ENCODE data around the gene BHLHE23. TPM values are rescaled to one million over a fixed set of nuclear protein-coding genes. Genes with fewer than 3 reads are reported as not detected.

Gene BHLHE23
- total RNA-seq, 1 experiment from 2014 or later, result not detected

- intact Hi-C loops (cut with micrococcal nuclease), result no loop called here
- DNase-seq (ENCODE audit: low read depth, low spot score) (no peak), ATAC-seq (no peak)
- no peaks in the 10 kb centered on the region for H3K9me3 ChIP-seq (ENCODE audit: control insufficient read depth in 1 of 2, insufficient read depth in 1 of 2, low read depth in 1 of 2, low read length in 2 of 2)
- peaks cover 0 to 8% of the 10 kb centered on the region in 2 experiments; a peak in 1 of 4 replicates for H3K36me3 ChIP-seq (ENCODE audit: control insufficient read depth in 1 of 2, insufficient read depth in 2 of 2, low read length in 2 of 2)
- no peak overlapping the region for H3K9ac ChIP-seq (ENCODE audit: low read length)
- H3K4me2 ChIP-seq (ENCODE audit: low read length), result no peak overlapping the region
- ChIA-PET CTCF (no interaction called here), RAD21 (ENCODE audit: low non-redundant PET in 1 of 2, low total read pairs in 2 of 2, uncharacterized antibody in 2 of 2, unreplicated experiment in 2 of 2) (no interaction called here), POLR2A (no interaction called here)
- H3K79me2 ChIP-seq (ENCODE audit: insufficient read depth, low read length), result no peaks in the 10 kb centered on the region
- H3K27me3 ChIP-seq (ENCODE audit: insufficient read depth, low read length), result no peaks in the 10 kb centered on the region
- TF ChIP-seq REST (IDR thresholded peaks at IDR 0.05; ENCODE audit: low read depth), result no peak
- TF ChIP-seq FOSL1 (IDR thresholded peaks at IDR 0.05; ENCODE audit: low read depth), result no peak
- no peak for TF ChIP-seq CEBPB (IDR thresholded peaks at IDR 0.05; ENCODE audit: low read depth)
- TF ChIP-seq, protein P1, sequence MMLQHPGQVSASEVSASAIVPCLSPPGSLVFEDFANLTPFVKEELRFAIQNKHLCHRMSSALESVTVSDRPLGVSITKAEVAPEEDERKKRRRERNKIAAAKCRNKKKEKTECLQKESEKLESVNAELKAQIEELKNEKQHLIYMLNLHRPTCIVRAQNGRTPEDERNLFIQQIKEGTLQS (IDR thresholded peaks at IDR 0.05), result no peak
- TF ChIP-seq, protein P2, sequence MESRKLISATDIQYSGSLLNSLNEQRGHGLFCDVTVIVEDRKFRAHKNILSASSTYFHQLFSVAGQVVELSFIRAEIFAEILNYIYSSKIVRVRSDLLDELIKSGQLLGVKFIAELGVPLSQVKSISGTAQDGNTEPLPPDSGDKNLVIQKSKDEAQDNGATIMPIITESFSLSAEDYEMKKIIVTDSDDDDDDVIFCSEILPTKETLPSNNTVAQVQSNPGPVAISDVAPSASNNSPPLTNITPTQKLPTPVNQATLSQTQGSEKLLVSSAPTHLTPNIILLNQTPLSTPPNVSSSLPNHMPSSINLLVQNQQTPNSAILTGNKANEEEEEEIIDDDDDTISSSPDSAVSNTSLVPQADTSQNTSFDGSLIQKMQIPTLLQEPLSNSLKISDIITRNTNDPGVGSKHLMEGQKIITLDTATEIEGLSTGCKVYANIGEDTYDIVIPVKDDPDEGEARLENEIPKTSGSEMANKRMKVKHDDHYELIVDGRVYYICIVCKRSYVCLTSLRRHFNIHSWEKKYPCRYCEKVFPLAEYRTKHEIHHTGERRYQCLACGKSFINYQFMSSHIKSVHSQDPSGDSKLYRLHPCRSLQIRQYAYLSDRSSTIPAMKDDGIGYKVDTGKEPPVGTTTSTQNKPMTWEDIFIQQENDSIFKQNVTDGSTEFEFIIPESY (IDR thresholded peaks at IDR 0.05; ENCODE audit: extremely low read depth, insufficient replicate concordance, low read length), result no peak
- TF ChIP-seq SRF (IDR thresholded peaks at IDR 0.05; ENCODE audit: low read depth), result no peak
- TF ChIP-seq SIN3A (IDR thresholded peaks at IDR 0.05; ENCODE audit: low read depth), result no peak
- TF ChIP-seq SP1 (IDR thresholded peaks at IDR 0.05; ENCODE audit: low read depth), result no peak
- no peak for TF ChIP-seq EZH2phosphoT487 (IDR thresholded peaks at IDR 0.05; ENCODE audit: borderline replicate concordance)
- TF ChIP-seq YY1 (IDR thresholded peaks at IDR 0.05; ENCODE audit: extremely low read depth, insufficient replicate concordance, low read depth, low read length), result no peak
- no peak for TF ChIP-seq EZH2 (IDR thresholded peaks at IDR 0.05)
- H3K9me2 ChIP-seq (ENCODE audit: insufficient read depth), result no peaks in the 10 kb centered on the region
- no peaks in the 10 kb centered on the region for H3K4me1 ChIP-seq (ENCODE audit: control insufficient read depth in 1 of 2, insufficient read depth in 2 of 2, low read length in 2 of 2)
- no peak overlapping the region for H3K4me3 ChIP-seq (replicated peaks in 1 of 2; ENCODE audit: low read depth in 1 of 2, low read length in 2 of 2)
- no peak overlapping the region for H2AFZ ChIP-seq (ENCODE audit: low read depth, low read length, poor library complexity, severe bottlenecking)
- no peaks in the 10 kb centered on the region for H4K20me1 ChIP-seq (ENCODE audit: insufficient read depth)
- BruUV-seq (replicated peaks), result no TSS peak
- no peak overlapping the region for H3K27ac ChIP-seq (ENCODE audit: low read depth, low read length)
Observed at GRCh38 chr20:62962891-62963613, 43.7 kb downstream of the BHLHE23 start.

Data from HCT116 (cell line).